NT2/D1 (cell line): ENCODE measurements around the gene PHF11.

ENCODE experiments used
- YY1 ChIP-seq: IDR thresholded peaks from 2 replicates; pipeline ENCODE4 v1.6.1; 2011; ENCODE audit not compliant: insufficient read length, insufficient read depth
- ZNF274 ChIP-seq: IDR thresholded peaks from 2 replicates; pipeline ENCODE4 v1.6.1; 2011; ENCODE audit warnings: mild to moderate bottlenecking, low read depth, low read length

DNA sequence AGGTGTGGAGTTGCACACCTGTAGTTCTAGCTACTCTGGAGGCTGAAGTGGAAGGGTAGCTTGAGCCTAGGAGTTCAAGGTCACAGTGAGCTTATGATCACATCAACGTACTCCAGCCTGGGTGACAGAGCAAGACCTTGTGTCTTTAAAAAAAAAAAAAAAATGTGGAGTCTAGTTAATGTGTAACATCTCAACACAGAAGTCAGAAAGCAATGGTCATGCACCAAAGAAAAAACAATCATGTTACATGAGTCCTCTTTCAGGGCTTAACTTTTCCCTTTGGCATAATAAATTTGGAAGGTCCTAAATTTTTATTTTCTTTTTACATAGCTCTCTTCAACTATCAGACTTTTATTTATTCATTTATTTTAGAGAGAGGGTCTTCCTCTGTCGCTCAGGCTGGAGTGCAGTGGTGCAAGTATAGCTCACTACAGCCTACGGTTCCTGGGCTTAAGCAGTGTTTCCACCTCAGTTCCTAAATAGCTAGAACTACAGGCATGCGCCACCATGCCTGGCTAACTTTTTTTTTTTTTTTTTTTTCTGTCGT, 29.4 kb upstream of the PHF11 start:
- TF ChIP-seq ZNF274 (no peak), YY1 (no peak)
